ENCODE measurements around the gene PKDREJ. TPM values are rescaled to one million over a fixed set of nuclear protein-coding genes. Genes with fewer than 3 reads are reported as not detected.

Gene PKDREJ
- total and polyA plus RNA-seq, 4 donors: 0.02 to 0.06 (median 0.03) TPM

DNA sequence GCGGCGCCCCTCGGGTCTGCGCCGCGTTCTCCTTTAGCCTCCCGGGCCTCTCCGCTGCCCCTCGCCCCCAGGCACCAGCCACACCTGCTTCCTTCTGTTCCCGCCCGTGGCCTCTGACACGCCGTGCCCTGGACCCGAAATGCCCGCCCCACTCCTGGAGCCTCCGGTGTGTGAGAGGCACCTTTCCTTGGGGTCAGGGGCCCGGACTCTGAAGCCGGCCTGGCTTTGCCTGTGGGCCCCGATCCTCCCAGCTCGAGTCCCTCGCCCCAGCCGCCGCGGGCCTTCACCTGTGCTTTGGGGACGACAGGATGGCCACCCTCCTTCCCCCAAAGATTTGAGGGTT, 12.4 kb downstream of the PKDREJ start:
- no peak for DNase-seq
- Histone ChIP-seq H3K9ac (ENCODE audit: insufficient read depth in 1 of 2, low read length in 2 of 2) (peak overlapping the region in 1 of 2 donors; percentile 46), H3K9me3 (ENCODE audit: control insufficient read depth in 4 of 4, insufficient read depth in 3 of 4, low read length in 3 of 4) (no peaks in the 10 kb centered on the region), H3K4me1 (ENCODE audit: control insufficient read depth in 5 of 5, insufficient read depth in 5 of 5, low read length in 5 of 5) (peaks cover under 1 to 17% (median 5%) of the 10 kb centered on the region in 5 donors), H3K27me3 (ENCODE audit: control insufficient read depth in 3 of 3, insufficient read depth in 3 of 3, low read length in 2 of 3) (no peaks in the 10 kb centered on the region), H3K36me3 (ENCODE audit: control insufficient read depth in 4 of 4, insufficient read depth in 4 of 4, low read length in 4 of 4) (peaks cover 0 to 4% (median 0%) of the 10 kb centered on the region in 4 donors), H3K4me3 (peak overlapping the region; percentile 77), H3K27ac (ENCODE audit: low read depth in 1 of 2, low read length in 1 of 2) (peak overlapping the region; percentile 90 to 97)
- 6 to 8% methylated on average over 23 to 25 of the region's 25 CpGs for WGBS, 2 donors
- no peak for ATAC-seq (ENCODE audit: insufficient read depth, low FRiP score)
- TF ChIP-seq CTCF (IDR thresholded peaks at IDR 0.05; ENCODE audit: control extremely low read depth, extremely low read depth): no peak

GRCh38 chr22:46250035-46250782, 12.9 kb downstream of the PKDREJ start, which contains the start of gene CDPF1:
Gene CDPF1 (minus strand): TSS chr22:46250293. CDS start chr22:46248284, 2,009 bp downstream.
- H3K9ac ChIP-seq (ENCODE audit: insufficient read depth in 1 of 2, low read length in 2 of 2): peak within 1 kb of the TSS; percentile 23 to 46
- 0% methylated on average over 70 to 89 of the region's 89 CpGs for WGBS, 2 donors
- peaks cover 0 to 4% (median 0%) of the 10 kb centered on the region in 4 donors for H3K36me3 ChIP-seq (ENCODE audit: control insufficient read depth in 4 of 4, insufficient read depth in 4 of 4, low read length in 4 of 4)
- peak within 1 kb of the TSS; percentile 77 for H3K4me3 ChIP-seq
- peak; percentile 99 for ATAC-seq (ENCODE audit: insufficient read depth, low FRiP score)
- H3K27ac ChIP-seq (ENCODE audit: low read depth in 1 of 2, low read length in 1 of 2): peak within 1 kb of the TSS; percentile 90 to 97
- no peaks in the 10 kb centered on the region for H3K9me3 ChIP-seq (ENCODE audit: control insufficient read depth in 4 of 4, insufficient read depth in 3 of 4, low read length in 3 of 4)
- DNase-seq: peak; percentile 82 to 93 (median 88)
- TF ChIP-seq CTCF (IDR thresholded peaks at IDR 0.05; ENCODE audit: control extremely low read depth, extremely low read depth): no peak
- H3K27me3 ChIP-seq (ENCODE audit: control insufficient read depth in 3 of 3, insufficient read depth in 3 of 3, low read length in 2 of 3): no peaks in the 10 kb centered on the region
- peaks cover 2 to 22% (median 5%) of the 10 kb centered on the region in 5 donors for H3K4me1 ChIP-seq (ENCODE audit: control insufficient read depth in 5 of 5, insufficient read depth in 5 of 5, low read length in 5 of 5)

GRCh38 chr22:46247443-46247975, 15.6 kb downstream of the PKDREJ start:
- Histone ChIP-seq H3K27ac (ENCODE audit: low read depth in 1 of 2, low read length in 1 of 2) (no peak overlapping the region), H3K36me3 (ENCODE audit: control insufficient read depth in 4 of 4, insufficient read depth in 4 of 4, low read length in 4 of 4) (peaks cover 0 to 11% (median 7%) of the 10 kb centered on the region in 4 donors), H3K4me1 (ENCODE audit: control insufficient read depth in 5 of 5, insufficient read depth in 5 of 5, low read length in 5 of 5) (peaks cover 2 to 26% (median 5%) of the 10 kb centered on the region in 5 donors), H3K9me3 (ENCODE audit: control insufficient read depth in 4 of 4, insufficient read depth in 3 of 4, low read length in 3 of 4) (no peaks in the 10 kb centered on the region), H3K27me3 (ENCODE audit: control insufficient read depth in 3 of 3, insufficient read depth in 3 of 3, low read length in 2 of 3) (no peaks in the 10 kb centered on the region), H3K4me3 (no peak overlapping the region), H3K9ac (ENCODE audit: insufficient read depth in 1 of 2, low read length in 2 of 2) (no peak overlapping the region)
- ATAC-seq (ENCODE audit: insufficient read depth, low FRiP score): no peak
- WGBS, 2 donors: 93 to 94% methylated on average over 2 of the region's 2 CpGs
- no peak for TF ChIP-seq CTCF (IDR thresholded peaks at IDR 0.05; ENCODE audit: control extremely low read depth, extremely low read depth)
- no peak for DNase-seq

Measured in lung (tissue), 12 donors.